Endometrial microvascular endothelial cells (primary cell): ENCODE measurements around the gene SHF. TPM values are rescaled to one million over a fixed set of nuclear protein-coding genes. Genes with fewer than 3 reads are reported as not detected.
"Not testable (repeated sequence)": the region's sequence is repeated elsewhere in the genome, so short reads cannot be mapped to it uniquely, and the experiment has no call there.

ENCODE experiments used
- in situ Hi-C: cut with HindIII; loops from 2 replicates; pipeline ENCODE4 v1.10.0; 2017; ENCODE audit warnings: low sequenced_read_pairs, low pct_unique_long_range_greater_than_20kb; ENCODE audit errors: inconsistent ontology term
- total RNA-seq: library from RNA; depleted of rRNA; stranded (reverse); fragments of >200 nt; gene quantifications from one replicate; pipeline ENCODE4 v1.2.3, GENCODE V29; 2015; ENCODE audit errors: inconsistent ontology term

Gene SHF, protein sequence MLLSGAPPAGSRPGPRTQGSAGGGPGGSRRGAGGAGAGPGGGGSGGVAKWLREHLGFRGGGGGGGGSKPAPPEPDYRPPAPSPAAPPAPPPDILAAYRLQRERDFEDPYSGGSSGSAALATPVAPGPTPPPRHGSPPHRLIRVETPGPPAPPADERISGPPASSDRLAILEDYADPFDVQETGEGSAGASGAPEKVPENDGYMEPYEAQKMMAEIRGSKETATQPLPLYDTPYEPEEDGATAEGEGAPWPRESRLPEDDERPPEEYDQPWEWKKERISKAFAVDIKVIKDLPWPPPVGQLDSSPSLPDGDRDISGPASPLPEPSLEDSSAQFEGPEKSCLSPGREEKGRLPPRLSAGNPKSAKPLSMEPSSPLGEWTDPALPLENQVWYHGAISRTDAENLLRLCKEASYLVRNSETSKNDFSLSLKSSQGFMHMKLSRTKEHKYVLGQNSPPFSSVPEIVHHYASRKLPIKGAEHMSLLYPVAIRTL
- total RNA-seq, result not detected

DNA sequence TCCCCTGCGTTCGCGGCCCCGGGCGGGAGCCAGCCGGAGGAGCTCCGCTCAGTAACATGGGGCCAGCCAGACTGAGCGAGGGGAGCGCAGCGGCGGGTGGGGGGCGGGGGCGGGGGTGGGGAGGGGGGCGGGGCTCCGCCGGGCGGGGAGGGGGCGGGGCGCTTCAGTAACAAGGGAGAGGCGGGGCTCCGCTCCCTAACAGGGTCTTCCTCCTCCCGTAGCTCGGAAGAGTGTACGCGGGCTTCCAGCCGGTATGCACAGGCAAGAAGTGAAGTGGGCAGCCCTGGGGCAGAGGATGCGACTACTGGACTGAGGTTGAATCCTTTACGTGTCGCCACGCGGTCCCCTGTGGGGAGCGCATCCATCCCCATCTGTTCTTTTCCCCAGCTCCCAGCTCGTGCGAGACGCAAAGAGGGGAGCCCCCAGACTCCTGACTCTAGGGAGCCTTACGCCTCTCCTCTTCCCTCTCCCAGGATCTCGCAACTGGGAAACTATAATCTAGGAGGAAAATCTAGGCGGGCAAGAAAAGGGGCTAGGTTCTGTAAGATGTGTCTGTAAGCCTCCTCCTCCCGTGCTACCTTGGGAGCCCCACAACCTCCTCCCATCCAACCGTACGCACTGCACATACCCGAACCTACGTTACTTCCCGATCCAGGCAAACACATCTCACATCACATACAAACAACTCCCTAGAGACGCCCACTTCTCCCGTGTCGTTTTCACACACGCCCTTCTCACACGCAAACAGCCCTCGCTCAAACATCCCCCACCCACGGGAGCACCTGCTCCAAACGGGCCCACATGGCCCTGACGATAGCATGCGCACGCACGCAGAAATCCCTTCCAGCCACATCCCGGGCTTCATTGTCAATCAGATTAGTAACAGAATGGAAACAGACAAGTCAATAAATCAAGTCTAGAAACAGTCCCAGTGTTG, at the start of gene SHF:
SHF (minus strand) TSS at position 73 of the 937 bp plus-strand sequence; CDS start at position 58, 15 bp downstream.
- in situ Hi-C loops, result no loop called here

DNA sequence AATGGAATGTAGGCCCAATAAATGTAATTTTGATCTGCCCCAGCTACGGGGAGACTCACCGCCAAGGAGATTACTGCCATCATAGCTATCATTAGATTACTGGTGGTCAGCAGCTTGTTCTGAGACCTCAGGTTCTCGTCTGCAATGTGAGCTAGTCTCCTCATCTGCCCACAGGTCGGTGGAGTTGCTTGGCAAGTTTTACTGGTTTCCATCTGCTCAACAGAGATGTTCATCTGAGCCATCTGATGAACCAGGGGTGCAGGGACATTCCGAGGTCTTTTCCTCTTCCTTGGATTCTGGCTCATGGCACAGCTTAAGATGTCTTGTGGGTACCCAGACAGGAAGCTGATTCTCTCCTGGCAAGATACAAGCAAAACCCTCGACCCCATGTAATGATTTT, 49.0 kb upstream of the SHF start:
- in situ Hi-C loops, result not testable (repeated sequence)

DNA sequence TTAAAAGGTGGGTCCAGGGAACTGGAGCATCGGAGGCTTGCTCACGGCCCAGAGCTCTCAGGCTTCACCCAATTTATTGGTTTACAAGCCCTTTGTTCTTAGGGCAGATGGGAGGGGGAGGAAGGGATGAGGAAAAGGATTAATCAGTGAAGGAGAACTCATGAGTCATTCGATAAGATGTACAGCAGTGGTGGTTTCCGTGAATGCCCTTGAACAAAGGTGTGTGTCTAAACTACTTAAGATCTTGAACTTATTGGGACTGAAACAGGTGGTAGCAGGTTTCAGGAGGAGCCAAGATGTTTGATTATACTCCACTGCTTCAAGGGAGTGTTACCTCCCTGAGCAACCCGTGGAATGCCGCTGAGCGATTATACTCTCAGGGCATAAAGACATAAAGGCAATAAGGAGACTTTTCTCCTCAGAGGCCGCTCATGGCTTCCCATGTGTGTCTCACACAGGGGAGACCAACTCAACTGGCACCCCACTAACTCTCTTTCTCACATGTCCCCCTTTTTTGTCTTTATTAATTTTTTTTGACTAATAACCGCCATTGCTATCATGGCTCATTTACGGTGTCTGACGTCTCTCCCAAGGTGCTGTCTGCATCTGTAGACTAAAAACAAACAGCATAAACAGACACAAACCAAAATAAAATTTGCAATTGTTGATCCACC, 46.9 kb upstream of the SHF start:
- in situ Hi-C loops, result no loop called here

DNA sequence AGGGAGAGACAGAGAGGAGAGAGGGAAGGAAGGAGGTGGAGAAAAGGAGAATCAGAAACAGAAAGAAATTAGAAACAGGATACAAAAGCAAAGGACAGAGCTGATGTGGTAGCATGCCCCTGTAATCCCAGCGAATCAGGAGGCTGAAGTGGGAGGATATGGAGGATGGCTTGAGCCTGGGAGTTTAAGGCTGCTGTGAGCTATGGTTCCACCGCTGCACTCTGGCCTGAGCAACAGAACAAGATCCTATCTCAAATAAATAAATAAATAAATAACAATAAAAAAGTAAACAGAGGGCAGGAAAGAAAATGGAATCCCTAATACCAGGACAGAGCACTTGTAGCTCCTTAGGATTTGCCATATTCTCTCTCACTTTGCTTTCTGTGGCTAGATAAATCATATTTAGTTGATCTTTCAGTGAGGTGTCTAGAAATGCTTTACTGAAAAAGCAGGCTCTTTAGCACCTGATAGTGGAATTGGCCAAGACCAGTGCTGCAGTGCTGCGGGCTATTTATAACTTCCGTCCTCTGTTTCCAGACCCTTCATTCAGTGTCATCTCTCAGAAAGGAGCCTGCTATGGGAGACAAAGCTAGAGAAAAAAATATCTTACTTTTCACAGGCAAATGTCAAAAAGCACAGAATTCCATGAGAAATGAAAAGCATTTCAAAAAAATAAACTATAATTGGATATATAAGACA, 44.2 kb upstream of the SHF start:
- in situ Hi-C loops, result no loop called here

DNA sequence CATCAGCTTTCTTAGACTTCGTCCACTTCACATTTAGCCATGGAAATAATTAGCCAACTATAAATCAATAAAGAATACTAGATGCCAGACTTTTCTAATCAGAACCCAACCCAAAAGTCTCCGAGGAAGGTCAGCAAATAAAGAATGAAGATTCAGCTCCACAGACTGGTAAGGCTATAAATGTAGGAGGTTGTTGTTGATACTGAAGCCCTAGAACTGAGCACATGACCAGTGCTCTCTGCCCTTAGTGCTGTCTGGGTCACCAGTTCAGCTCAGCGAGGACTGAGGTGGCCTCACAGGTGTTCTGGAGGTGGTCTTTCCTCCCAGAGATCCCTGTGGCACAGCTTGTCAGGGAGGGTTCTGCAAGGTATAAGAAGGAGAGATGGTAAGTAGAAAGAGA, 43.4 kb upstream of the SHF start:
- in situ Hi-C loops, result no loop called here

DNA sequence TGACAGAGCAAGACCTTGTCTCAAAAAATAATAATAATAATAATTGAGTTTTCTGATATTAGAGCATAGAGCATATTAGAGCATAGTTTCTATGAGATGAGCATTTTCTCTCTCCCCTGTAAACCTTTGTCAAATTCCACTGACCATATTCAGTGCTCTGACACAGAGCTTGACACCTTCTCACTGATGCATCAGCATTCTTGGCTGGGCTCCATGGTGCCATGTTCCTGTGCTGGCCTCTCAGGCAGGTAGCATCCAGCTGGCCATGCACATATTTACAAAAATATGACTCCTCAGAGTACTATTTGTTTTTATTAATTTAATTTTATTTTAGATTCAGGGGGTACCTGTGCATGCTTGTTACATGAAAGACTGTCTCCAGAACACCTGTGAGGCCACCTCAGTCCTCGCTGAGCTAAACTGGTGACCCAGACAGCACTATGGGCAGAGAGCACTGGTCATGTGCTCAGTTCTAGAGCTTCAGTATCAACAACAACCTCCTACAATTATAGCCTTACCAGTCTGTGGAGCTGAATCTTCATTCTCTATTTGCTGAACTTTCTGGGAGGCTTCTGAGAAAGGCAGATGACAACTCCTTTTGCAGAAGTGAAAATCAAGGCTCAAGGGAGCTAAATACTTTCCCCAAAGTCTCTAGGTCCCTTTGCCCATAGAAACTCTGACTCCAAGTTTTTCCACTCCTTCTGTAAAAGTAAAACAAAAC, 42.6 kb upstream of the SHF start:
- in situ Hi-C loops, result no loop called here

DNA sequence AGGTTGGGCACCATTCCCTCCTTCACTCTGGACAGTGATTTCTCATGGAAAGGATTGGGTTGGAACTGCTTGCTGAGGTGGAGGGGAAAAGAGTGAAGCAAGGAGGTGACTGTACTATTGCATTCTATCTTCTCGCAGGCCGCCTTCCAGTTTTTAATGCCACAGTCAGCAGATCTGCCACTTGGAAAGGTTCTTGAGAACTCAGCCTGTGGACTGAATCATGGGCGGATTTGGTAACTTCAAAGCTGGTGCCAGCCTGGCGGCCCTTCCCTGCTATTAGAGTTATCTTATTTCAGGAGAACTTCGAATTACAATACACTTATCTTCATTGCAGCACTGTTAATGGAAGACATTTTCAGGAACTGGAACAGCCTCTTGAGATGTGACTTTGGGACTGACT, 41.2 kb upstream of the SHF start:
- in situ Hi-C loops, result no loop called here

DNA sequence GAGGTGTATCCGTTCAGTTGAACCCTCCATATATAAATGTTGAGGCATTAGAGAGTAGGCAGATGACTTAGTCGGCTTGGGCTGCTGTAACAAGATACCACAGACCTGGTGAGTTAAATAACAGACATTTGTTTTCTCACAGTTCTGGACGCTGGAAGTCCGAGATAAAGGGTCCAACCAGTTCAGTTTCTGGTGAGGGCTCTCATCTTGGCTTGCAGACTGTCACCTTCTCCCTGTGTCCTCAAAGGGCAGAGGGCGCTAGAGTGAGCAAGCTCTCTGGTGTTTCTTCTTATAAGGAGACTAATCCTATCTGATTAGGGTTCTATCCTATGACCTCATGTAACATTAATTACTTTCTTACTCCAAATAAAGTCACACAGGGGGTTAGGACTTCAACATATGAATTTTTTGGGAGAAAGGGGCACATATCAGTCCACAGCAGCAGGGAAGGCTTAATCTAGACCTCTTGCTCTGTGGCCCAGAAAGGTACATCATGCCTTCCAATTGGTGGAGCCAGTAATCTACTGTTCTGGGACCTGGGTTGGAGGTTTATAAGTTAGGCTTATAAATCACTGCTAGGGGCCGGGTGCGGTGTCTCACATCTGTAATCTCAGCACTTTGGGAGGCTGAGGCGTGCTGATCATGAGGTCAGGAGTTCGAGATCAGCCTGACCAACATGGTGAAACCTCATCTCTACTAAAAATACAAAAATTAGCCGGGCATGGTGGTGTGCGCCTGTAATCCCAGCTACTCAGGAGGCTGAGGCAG, 37.9 kb upstream of the SHF start:
- in situ Hi-C loops, result no loop called here

DNA sequence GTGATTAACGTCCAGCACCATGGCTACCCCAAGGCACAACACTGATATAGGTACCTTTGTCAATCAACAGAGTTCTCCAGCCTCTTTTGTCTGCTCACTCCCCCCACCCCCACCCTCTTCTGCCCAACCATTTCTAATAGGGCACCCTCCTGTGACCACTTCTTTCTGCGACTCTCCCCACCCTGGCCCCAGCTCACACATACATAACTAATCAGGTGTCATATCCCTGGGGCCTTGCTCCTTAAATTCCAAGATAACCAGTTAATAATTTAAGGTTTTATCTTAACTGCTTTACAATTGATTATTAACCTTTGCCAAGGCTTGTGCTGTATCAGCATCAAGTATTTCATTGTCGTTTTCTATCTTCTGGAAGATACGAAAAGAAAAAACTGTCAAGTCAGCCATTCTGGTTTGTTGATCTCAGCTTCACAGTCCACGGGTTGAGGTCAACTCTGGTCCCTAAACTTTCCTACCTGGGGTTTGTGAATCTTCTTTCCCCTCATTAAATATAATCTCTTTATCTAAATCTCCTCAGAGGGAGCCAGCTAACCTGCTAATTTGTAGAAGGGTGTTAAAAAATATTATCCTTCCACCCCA, 37.0 kb upstream of the SHF start:
- in situ Hi-C loops, result no loop called here

DNA sequence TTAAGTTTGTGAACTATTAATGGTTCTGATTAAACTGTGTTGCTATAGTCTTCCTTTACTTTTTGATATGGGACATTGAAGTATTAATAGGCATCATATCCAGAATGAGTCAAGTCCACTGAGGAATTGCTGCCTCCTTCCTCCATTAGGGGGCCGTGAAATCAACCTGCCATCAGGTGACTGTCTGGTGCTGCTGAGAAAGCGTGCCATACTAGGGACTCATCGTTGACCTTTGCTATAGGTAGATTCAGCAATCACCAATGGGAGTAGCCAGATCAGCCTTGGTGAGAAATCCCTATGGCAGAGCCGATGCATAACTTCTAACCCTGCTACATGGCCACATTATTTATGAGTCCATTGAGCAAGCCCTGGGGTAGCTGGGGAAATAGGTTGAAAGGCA, 34.2 kb upstream of the SHF start:
- in situ Hi-C loops, result no loop called here

DNA sequence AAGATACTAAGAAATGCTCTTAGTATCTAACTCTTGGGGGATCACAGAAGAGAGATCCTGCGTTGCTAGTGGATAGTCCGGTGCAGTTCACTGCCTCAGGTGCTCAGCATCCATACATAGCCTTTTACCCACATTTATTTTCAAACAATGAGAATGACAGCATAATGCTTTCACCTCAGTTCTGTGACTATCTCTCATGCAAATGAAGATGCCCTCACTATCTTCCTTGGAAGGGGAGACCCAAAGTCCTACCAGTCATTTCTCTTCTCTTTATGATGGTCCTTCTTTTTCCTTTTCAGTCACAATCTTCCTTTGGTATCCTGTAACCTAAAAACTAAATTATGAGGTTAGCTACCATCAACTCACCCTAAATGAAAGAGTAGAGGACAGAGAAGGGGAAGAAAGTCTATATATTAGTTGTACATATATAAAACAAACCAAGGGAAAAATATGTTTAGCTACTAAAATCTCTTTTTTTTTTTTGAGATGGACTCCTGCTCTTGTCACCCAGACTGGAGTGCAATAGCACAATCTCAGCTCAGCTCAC, 33.4 kb upstream of the SHF start:
- in situ Hi-C loops, result no loop called here

DNA sequence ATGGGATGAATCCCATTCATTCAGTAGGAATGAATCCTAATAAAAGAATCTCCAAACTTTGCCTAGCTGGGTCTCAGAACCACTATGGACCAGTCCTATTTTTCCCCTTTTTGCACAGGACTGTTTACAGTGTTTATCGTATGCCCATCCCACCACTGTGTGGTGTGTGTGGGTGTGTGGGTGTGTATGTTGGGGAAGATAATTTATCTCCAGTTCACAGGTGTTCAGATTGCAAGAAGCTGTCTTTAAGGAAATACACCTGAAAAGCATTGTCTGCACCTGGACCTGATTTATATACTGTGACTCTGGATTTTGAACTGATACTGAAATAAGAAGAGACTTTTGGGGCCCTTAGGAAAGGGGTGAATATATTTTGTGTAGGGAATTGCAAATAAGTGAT, 24.7 kb upstream of the SHF start:
- in situ Hi-C loops, result no loop called here

DNA sequence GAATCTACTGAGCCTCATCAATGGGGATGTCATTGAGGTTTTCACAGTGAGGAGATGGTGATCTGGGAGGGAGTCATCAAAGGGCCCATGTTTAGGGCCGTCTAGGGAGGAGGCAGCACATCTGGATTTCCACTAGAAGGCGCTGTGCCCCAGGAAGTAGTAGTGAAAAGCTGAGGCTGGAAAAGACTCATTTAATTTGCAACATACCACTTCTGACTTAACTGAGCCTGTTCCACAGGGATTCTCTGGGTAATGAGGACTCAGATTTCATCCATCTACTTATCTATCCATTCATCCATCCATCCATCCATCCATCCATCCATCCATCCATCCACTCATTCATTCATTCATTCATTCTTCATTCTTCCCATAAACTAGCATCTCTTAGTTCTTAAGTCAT, 17.4 kb upstream of the SHF start:
- in situ Hi-C loops, result no loop called here

DNA sequence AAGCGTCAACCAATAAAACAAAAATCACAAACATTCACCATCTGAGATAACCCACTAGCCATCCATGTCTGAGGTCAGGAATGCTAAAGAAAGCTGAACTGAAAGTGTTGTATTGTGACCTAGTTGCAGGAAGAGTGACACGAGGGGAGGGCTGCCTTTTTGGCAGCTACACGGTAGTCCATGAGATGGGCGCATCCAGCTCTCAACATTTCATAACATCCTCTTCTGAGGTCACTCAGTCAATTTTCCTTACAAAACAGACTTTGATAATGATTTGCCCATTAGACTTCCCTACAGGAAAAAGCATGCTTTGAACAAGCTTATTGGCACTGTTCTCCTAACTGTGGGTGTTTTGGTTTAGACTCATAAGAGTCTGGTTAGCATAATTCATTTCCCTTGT, 15.4 kb upstream of the SHF start:
- in situ Hi-C loops, result no loop called here

DNA sequence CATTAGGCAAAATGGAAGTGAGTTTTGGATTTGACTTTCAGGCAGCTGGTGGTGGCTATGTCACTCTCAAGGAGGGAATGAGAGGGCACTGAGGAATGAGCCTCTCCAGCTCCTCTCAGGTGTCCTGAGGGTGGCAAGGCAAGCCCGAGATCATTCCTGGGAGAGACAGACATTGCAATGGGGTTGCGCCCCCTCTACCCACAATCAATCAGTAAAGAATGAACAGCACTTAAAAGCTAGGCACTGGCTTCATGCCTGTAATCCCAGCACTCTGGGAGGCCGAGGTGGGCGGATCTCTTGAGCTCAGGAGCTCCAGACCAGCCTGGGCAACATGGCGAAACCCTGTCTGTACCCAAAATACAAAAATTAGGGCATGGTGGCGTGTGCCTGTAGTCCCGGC, 14.1 kb upstream of the SHF start:
- in situ Hi-C loops, result no loop called here

DNA sequence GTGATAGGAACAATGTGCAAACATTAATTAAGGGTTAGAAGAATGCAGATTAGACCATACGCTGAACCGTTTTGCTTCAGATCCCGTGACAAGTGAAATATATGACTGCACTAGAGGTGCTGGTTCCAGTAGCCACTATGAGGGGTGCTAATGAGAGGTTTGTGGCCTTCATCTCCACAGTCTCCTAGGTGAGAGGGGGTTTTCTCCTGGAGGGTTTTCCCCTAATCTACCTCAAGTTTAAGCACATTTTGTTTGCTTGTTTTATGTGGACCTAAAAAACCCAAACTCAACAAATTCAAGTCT, 13.7 kb upstream of the SHF start:
- in situ Hi-C loops, result no loop called here
